OCI-LY7 (cell line): Measurements from ENCODE around the gene MAML3. TPM values are rescaled to one million over a fixed set of nuclear protein-coding genes. Genes with fewer than 3 reads are reported as not detected.

Experiments
- BruUV-seq: library from RNA; stranded (reverse); fragments of 400-500 nt; replicated peaks from 2 replicates; lab custom pipeline; 2021; lab: Mats Ljungman, UMichigan
- CTCF ChIA-PET: fragments of 300-600 bp; sonication (Branson Sonifier 250); formaldehyde crosslinking; loops from one replicate; lab custom pipeline; 2022; ENCODE audit warnings: antibody characterized with exemption; ENCODE audit not compliant: unreplicated experiment; lab: Charles Lee
- POLR2A ChIA-PET: fragments of 300-600 bp; sonication (Branson Sonifier 250); formaldehyde crosslinking; loops from one replicate; lab custom pipeline; 2022; ENCODE audit warnings: antibody characterized with exemption; lab: Charles Lee
- DNase-seq: peaks from one replicate; pipeline ENCODE4 v3.0.0-alpha.2; 2015; ENCODE audit warnings: low spot score
- H2AFZ ChIP-seq: fragments of 200-600 bp; sonication (generic), shearing (Covaris generic); 2 replicates; pipeline ENCODE4 v1.6.1; 2014; ENCODE audit warnings: mild to moderate bottlenecking, antibody characterized with exemption, low read length, moderate library complexity
- H3K27ac ChIP-seq: fragments of 200-600 bp; sonication (generic); 2 replicates; pipeline ENCODE4 v1.5.1; 2014; ENCODE audit warnings: mixed run types, low read depth, mild to moderate bottlenecking, moderate library complexity, low read length, inconsistent platforms; ENCODE audit not compliant: poor library complexity, severe bottlenecking
- H3K36me3 ChIP-seq: fragments of 200-600 bp; sonication (generic); 2 replicates; pipeline ENCODE4 v1.6.1; 2014; ENCODE audit warnings: mild to moderate bottlenecking, antibody characterized with exemption, low read length, moderate library complexity, mixed read lengths; ENCODE audit not compliant: insufficient read depth
- H3K4me1 ChIP-seq: fragments of 200-600 bp; sonication (generic); 2 replicates; pipeline ENCODE4 v1.5.1; 2014; ENCODE audit warnings: mild to moderate bottlenecking, low read length; ENCODE audit not compliant: insufficient read depth, poor library complexity, severe bottlenecking
- H3K4me2 ChIP-seq: fragments of 200-600 bp; sonication (generic); 2 replicates; pipeline ENCODE4 v1.6.1; 2014; ENCODE audit warnings: mild to moderate bottlenecking, low read length
- H3K4me3 ChIP-seq: fragments of 200-600 bp; sonication (generic); 2 replicates; pipeline ENCODE4 v1.5.1; 2014; ENCODE audit warnings: mild to moderate bottlenecking, low read depth, low read length; ENCODE audit not compliant: poor library complexity, severe bottlenecking
- H3K79me2 ChIP-seq: fragments of 200-600 bp; sonication (generic); 2 replicates; pipeline ENCODE4 v1.6.1; 2016; ENCODE audit warnings: low read depth, mild to moderate bottlenecking, low read length, moderate library complexity, mixed read lengths; ENCODE audit not compliant: insufficient read depth
- H3K9me2 ChIP-seq: fragments of 200-600 bp; sonication (generic); 2 replicates; pipeline ENCODE4 v1.6.1; 2016; ENCODE audit warnings: mild to moderate bottlenecking, low read length, mixed read lengths; ENCODE audit not compliant: insufficient read depth
- H3K9me3 ChIP-seq: fragments of 200-600 bp; sonication (generic); 2 replicates; pipeline ENCODE4 v1.6.1; 2014; ENCODE audit warnings: mild to moderate bottlenecking, mixed run types, low read length, mixed read lengths
- H4K20me1 ChIP-seq: fragments of 200-600 bp; sonication (generic); 2 replicates; pipeline ENCODE4 v1.6.1; 2014; ENCODE audit warnings: mild to moderate bottlenecking, antibody characterized with exemption, low read length, moderate library complexity, mixed read lengths; ENCODE audit not compliant: insufficient read depth
- EZH2phosphoT487 ChIP-seq: fragments of 200-600 bp; sonication (generic); IDR thresholded peaks from 2 replicates; pipeline ENCODE4 v1.6.1; 2018; ENCODE audit warnings: low read depth, borderline replicate concordance, mild to moderate bottlenecking, mixed run types, antibody characterized with exemption, low read length, moderate library complexity, mixed read lengths
- intact Hi-C: fragments of 100-400 bp; cut with micrococcal nuclease; formaldehyde crosslinking; loops from one replicate; pipeline ENCODE4 v1.10.0; 2022; ENCODE audit not compliant: unreplicated experiment
- total RNA-seq, 2 experiments: library from RNA; depleted of rRNA in 1 of 2; stranded (reverse); fragments of >200 nt in 1 of 2; shearing (Covaris generic) in 1 of 2; gene quantifications; 2 replicates each; pipeline ENCODE4 v1.2.3, GENCODE V29; 2014 to 2022
- TF ChIP-seq, protein P1 (sequence below): fragments of 200-600 bp; sonication (generic); conservative IDR thresholded peaks from 2 replicates; pipeline ENCODE4 v1.5.1; 2014; ENCODE audit warnings: mild to moderate bottlenecking, antibody characterized with exemption, low read length, moderate library complexity, mixed read lengths

Gene MAML3
- total RNA-seq, 2 experiments from 2014 or later, result 0.80 to 1.2 TPM

DNA sequence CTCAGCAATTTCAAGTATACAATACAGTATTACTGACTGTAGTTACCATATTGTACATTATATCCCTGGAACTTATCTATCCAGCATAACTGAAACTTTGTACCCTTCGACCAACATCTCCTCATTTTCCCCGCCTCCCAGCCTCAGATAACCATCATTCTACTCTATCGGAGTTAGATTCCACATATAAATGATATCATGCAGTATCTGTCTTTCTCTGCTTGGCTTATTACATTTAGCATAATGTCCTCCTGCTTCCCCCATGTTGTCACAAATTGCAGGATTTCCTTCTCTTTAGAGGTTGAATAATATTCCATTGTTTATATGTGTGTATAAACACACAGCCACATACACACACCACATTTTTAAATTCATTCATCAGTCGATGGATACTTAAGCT, 218.1 kb downstream of the MAML3 start:
- no peak for DNase-seq
- Histone ChIP-seq H2AFZ (no peak overlapping the region), H3K36me3 (no peaks in the 10 kb centered on the region), H3K4me3 (no peak overlapping the region), H3K9me3 (no peaks in the 10 kb centered on the region), H3K9me2 (no peaks in the 10 kb centered on the region), H4K20me1 (no peaks in the 10 kb centered on the region; the same call in 1 of the 2 replicates), H3K4me1 (no peaks in the 10 kb centered on the region), H3K79me2 (no peaks in the 10 kb centered on the region), H3K4me2 (no peak overlapping the region), H3K27ac (no peak overlapping the region)
- CTCF ChIA-PET, result no interaction called here
- BruUV-seq, result no TSS peak
- TF ChIP-seq, protein P1, sequence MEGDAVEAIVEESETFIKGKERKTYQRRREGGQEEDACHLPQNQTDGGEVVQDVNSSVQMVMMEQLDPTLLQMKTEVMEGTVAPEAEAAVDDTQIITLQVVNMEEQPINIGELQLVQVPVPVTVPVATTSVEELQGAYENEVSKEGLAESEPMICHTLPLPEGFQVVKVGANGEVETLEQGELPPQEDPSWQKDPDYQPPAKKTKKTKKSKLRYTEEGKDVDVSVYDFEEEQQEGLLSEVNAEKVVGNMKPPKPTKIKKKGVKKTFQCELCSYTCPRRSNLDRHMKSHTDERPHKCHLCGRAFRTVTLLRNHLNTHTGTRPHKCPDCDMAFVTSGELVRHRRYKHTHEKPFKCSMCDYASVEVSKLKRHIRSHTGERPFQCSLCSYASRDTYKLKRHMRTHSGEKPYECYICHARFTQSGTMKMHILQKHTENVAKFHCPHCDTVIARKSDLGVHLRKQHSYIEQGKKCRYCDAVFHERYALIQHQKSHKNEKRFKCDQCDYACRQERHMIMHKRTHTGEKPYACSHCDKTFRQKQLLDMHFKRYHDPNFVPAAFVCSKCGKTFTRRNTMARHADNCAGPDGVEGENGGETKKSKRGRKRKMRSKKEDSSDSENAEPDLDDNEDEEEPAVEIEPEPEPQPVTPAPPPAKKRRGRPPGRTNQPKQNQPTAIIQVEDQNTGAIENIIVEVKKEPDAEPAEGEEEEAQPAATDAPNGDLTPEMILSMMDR, result no peak
- POLR2A ChIA-PET, result no interaction called here
- intact Hi-C loops, result no loop called here

DNA sequence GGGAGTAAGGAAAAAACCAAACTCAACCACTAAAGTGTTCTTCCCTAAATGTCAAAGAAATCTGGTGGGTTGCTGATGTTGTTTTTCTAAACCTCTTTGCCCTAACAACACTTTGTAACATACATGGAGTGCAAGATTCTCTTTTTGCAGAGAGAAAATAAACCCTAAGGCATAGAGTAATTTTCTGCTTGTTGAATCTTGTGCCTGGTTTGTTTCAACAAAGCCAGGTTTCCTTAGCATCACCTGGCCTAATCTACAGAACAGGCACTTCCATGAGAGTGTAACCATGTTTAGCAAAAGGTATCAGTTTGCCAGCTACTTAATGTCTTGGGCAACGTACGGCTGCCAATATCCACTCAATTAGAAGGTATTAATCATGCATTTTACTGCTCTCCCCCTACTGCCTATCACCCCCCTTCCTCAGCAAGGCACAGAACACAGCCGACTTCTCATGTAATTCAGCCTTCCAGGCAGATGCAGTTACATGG, 219.2 kb downstream of the MAML3 start:
- no peak overlapping the region for H3K27ac ChIP-seq
- intact Hi-C loops, result no loop called here
- H3K4me2 ChIP-seq, result no peak overlapping the region
- no peaks in the 10 kb centered on the region; the same call in 1 of the 2 replicates for H4K20me1 ChIP-seq
- ChIA-PET POLR2A (no interaction called here), CTCF (no interaction called here)
- no peaks in the 10 kb centered on the region for H3K79me2 ChIP-seq
- H2AFZ ChIP-seq, result no peak overlapping the region
- DNase-seq, result no peak
- H3K36me3 ChIP-seq, result no peaks in the 10 kb centered on the region
- no peaks in the 10 kb centered on the region for H3K4me1 ChIP-seq
- H3K9me3 ChIP-seq, result no peaks in the 10 kb centered on the region
- no TSS peak for BruUV-seq
- no peaks in the 10 kb centered on the region for H3K9me2 ChIP-seq
- no peak for TF ChIP-seq EZH2phosphoT487
- TF ChIP-seq, protein P1, result no peak
- no peak overlapping the region for H3K4me3 ChIP-seq

DNA sequence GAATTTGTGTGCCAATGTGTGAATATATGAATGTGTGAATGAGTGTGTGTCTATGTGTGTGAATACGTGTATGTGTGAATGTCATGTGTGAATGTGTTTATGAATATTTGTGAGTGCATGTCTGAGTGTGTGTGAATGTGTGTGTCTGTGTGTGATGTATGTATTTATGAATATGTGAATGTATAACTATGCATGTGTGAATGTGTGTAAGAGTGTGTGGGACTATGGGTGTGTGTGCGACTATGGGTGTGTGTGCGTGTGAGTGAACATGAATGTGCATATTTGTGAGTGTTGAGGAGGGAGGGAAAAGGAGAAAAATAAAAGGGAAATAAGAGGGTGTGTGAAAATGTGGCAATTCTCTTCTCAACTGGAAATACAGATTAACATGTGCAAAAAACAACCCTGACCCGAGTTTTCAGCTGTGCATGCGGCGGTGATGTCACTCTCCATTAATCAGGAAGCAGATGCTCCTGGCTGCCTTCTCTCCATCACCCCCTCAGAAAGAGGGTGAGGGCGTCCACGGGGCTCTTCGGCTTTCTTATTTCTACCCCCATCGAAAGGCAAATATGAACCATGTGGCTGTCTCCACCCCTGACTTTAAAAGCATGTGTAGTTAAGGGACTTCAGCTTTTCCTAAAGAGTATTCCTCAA, 219.8 kb downstream of the MAML3 start:
- Histone ChIP-seq H4K20me1 (no peaks in the 10 kb centered on the region; the same call in 1 of the 2 replicates), H3K4me1 (no peaks in the 10 kb centered on the region), H3K4me2 (no peak overlapping the region), H3K36me3 (no peaks in the 10 kb centered on the region), H3K9me3 (no peaks in the 10 kb centered on the region), H3K79me2 (no peaks in the 10 kb centered on the region), H3K4me3 (no peak overlapping the region), H3K9me2 (no peaks in the 10 kb centered on the region), H2AFZ (no peak overlapping the region), H3K27ac (no peak overlapping the region)
- TF ChIP-seq, protein P1, result no peak
- TF ChIP-seq EZH2phosphoT487, result no peak
- DNase-seq, result no peak
- CTCF ChIA-PET, result no interaction called here
- BruUV-seq, result no TSS peak
- POLR2A ChIA-PET, result no interaction called here
- intact Hi-C loops, result no loop called here
